Measurements from ENCODE around the gene DENND2A.

DENND2A gene

GRCh38 chr7:140605337-140605736, 35.3 kb downstream of the DENND2A start:
- H3K9me3 ChIP-seq (ENCODE audit: low read length): no peaks in the 10 kb centered on the region
- no peaks in the 10 kb centered on the region for H4K20me1 ChIP-seq (ENCODE audit: insufficient read depth, low read length)
- TF ChIP-seq EZH2 (IDR thresholded peaks at IDR 0.05; ENCODE audit: borderline replicate concordance, low read length): no peak
- no peak for TF ChIP-seq CTCF (IDR thresholded peaks at IDR 0.05; ENCODE audit: low read length)
- H3K9me2 ChIP-seq (ENCODE audit: low read depth, low read length): no peaks in the 10 kb centered on the region
- H3K4me1 ChIP-seq (ENCODE audit: insufficient read depth, low read length, severe bottlenecking): no peaks in the 10 kb centered on the region
- no peaks in the 10 kb centered on the region for H3F3A ChIP-seq (ENCODE audit: insufficient read depth, low read length)
- H2AFZ ChIP-seq (ENCODE audit: low read length): no peak overlapping the region
- H3K27me3 ChIP-seq (ENCODE audit: insufficient read depth, low read length): no peaks in the 10 kb centered on the region
- H3K27ac ChIP-seq (ENCODE audit: low read depth, low read length, poor library complexity, severe bottlenecking): no peak overlapping the region
- H3K9ac ChIP-seq (ENCODE audit: low read length): no peak overlapping the region
- H3K4me3 ChIP-seq (ENCODE audit: low read depth, low read length, poor library complexity, severe bottlenecking): no peak overlapping the region
- H3K4me2 ChIP-seq (ENCODE audit: low read length): no peak overlapping the region
- H3K79me2 ChIP-seq (ENCODE audit: insufficient read depth, low read length): no peaks in the 10 kb centered on the region
- no peaks in the 10 kb centered on the region for H3K36me3 ChIP-seq (ENCODE audit: insufficient read depth, low read length)

GRCh38 chr7:140604760-140605159, 35.9 kb downstream of the DENND2A start:
- Histone ChIP-seq H3K4me3 (ENCODE audit: low read depth, low read length, poor library complexity, severe bottlenecking) (no peak overlapping the region), H3K9me2 (ENCODE audit: low read depth, low read length) (no peaks in the 10 kb centered on the region), H3K27me3 (ENCODE audit: insufficient read depth, low read length) (no peaks in the 10 kb centered on the region), H3K9me3 (ENCODE audit: low read length) (no peaks in the 10 kb centered on the region), H3K79me2 (ENCODE audit: insufficient read depth, low read length) (no peaks in the 10 kb centered on the region), H3K27ac (ENCODE audit: low read depth, low read length, poor library complexity, severe bottlenecking) (no peak overlapping the region), H3K4me1 (ENCODE audit: insufficient read depth, low read length, severe bottlenecking) (no peaks in the 10 kb centered on the region), H3K4me2 (ENCODE audit: low read length) (no peak overlapping the region), H3F3A (ENCODE audit: insufficient read depth, low read length) (no peaks in the 10 kb centered on the region), H2AFZ (ENCODE audit: low read length) (no peak overlapping the region), H4K20me1 (ENCODE audit: insufficient read depth, low read length) (no peaks in the 10 kb centered on the region), H3K36me3 (ENCODE audit: insufficient read depth, low read length) (no peaks in the 10 kb centered on the region), H3K9ac (ENCODE audit: low read length) (no peak overlapping the region)
- TF ChIP-seq CTCF (IDR thresholded peaks at IDR 0.05; ENCODE audit: low read length): no peak
- TF ChIP-seq EZH2 (IDR thresholded peaks at IDR 0.05; ENCODE audit: borderline replicate concordance, low read length): no peak

DNA sequence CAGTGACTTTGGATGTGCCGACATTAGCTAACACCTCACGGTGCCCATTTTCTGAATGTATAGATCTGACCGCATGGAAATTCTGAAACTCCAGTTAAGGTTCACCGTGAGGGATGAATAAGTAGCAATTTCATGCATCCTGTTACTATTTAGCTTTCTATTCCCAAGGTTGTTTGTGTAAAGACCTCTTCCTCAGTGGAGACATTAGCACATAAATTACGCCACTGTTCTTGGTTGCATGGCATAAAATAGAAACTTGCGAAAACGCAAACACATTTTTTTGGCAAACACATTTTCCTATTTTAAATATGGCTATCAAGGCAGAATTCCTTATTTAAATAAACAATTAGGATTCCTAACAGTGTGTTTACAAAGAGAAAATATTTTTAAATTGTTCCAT, 36.5 kb downstream of the DENND2A start:
- no peak overlapping the region for H3K4me2 ChIP-seq (ENCODE audit: low read length)
- H3K27me3 ChIP-seq (ENCODE audit: insufficient read depth, low read length): no peaks in the 10 kb centered on the region
- no peak overlapping the region for H3K27ac ChIP-seq (ENCODE audit: low read depth, low read length, poor library complexity, severe bottlenecking)
- H2AFZ ChIP-seq (ENCODE audit: low read length): no peak overlapping the region
- no peak overlapping the region for H3K4me3 ChIP-seq (ENCODE audit: low read depth, low read length, poor library complexity, severe bottlenecking)
- H3K9ac ChIP-seq (ENCODE audit: low read length): no peak overlapping the region
- H3K9me2 ChIP-seq (ENCODE audit: low read depth, low read length): no peaks in the 10 kb centered on the region
- H3F3A ChIP-seq (ENCODE audit: insufficient read depth, low read length): no peaks in the 10 kb centered on the region
- TF ChIP-seq CTCF (IDR thresholded peaks at IDR 0.05; ENCODE audit: low read length) (no peak), EZH2 (IDR thresholded peaks at IDR 0.05; ENCODE audit: borderline replicate concordance, low read length) (no peak)
- no peaks in the 10 kb centered on the region for H3K36me3 ChIP-seq (ENCODE audit: insufficient read depth, low read length)
- H4K20me1 ChIP-seq (ENCODE audit: insufficient read depth, low read length): no peaks in the 10 kb centered on the region
- H3K4me1 ChIP-seq (ENCODE audit: insufficient read depth, low read length, severe bottlenecking): no peaks in the 10 kb centered on the region
- no peaks in the 10 kb centered on the region for H3K9me3 ChIP-seq (ENCODE audit: low read length)
- H3K79me2 ChIP-seq (ENCODE audit: insufficient read depth, low read length): no peaks in the 10 kb centered on the region

Measured in OCI-LY1 (cell line).